Fibroblast of skin of left biceps (primary cell): ENCODE results near the gene UBE3A.
"Not testable (repeated sequence)": the region's sequence is repeated elsewhere in the genome, so short reads cannot be mapped to it uniquely, and the experiment has no call there.

Experiments used
- DNase-seq, 2 experiments: peaks; one replicate each; pipeline ENCODE4 v3.0.0-alpha.2; 2013; ENCODE audit warnings: low read depth in 2 of 2

UBE3A gene

DNA sequence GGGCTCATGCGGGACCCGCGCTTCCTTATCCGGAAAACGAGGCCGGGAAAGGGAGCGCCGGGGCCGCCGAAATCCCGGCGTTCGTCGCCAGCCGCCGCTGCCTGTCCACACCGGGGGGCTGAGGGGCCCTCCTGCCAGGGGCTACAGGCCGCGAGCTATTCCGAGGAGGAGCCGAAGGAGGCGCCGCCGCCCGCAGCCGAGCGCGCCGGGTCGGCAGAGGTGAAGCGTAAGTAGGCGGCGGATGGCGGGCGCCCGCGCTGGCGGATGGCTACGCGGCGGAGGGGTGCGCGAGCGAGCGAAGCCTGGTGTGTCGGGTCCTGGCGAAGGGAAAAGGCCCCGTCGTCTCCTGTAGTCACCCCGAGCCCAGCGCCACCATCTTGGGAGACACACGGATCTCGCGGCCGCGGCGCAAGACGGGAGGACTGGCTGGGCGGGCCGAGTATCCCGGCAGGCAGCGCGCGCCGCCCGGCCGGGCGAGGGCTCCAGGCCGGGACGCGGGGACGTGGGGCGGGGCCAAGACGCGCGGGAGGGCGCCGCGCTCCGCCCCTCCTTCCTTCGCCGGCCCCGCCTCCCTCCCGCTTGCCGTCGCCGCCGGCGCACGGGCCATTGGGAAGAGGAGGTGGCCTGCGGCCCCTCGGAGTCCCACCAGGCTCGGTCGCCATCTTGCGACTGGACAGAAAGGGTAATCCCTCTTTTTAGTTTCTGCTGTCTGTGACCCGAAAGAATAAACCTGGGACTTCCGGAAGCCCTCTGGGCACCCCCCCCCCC, at the start of gene UBE3A:
Gene UBE3A (minus strand): TSS at position 424 of the 768 bp plus-strand sequence. CDS start 29,917 bp downstream, outside the sequence.
- peak; percentile 83 to 88 for DNase-seq

- DNase-seq, result no peak
These were observed 48.5 kb upstream of the UBE3A start for GRCh38 chr15:25487226-25487884.

DNA sequence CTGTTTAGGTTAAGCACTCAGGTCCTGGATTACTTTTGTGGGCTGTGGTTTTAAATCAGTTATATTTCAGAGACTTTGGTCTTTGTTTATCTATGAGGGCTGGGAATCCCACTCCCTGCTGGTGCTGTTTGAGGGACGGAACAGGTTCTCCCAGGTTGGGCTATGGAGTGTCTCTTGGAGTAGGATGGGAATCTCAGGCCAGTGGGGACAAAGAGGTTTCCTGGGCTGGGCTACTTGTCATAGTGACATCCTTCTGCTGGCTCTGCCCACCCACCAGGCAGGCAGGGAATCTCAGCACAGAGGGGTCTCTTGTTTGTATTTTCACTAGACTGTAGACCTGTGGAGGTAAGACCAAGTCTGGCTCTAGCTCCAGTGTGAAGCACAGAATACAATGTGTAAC, 47.2 kb upstream of the UBE3A start:
- no peak for DNase-seq

DNA sequence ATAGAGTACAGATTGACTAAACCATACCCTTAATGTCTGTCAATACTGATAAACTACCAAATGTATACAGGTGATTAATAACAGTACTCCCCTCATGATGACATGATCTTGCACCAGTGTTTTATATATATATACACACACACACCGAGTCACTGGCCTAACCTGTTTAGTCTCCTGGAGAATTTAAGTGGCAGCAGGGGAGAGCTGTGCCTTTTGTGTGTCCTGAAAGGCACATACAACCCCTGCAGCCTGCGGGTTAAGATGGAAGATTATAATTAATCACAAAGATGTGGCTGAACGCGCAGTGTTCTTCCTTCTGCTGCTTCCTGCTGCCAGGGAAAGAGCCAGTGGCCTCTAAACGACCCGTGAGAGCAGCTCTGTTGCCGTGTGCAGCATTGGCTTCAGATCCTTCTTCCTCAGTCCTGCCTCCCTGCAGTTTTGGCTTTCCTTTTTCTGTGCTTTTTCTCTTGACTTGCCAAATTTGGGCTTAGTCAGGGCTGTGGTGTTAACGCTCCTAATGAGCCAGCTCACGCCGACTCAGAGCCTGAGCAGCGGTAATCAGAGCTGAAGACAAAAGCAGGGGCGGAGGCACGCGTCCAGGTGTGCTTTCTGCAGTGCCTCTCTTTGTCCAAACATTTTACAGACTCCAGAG, 42.5 kb upstream of the UBE3A start:
- DNase-seq, result no peak

GRCh38 chr15:25478313-25478712, 39.5 kb upstream of the UBE3A start:
- DNase-seq, result no peak

GRCh38 chr15:25477816-25478215, 39.0 kb upstream of the UBE3A start:
- no peak for DNase-seq

DNA sequence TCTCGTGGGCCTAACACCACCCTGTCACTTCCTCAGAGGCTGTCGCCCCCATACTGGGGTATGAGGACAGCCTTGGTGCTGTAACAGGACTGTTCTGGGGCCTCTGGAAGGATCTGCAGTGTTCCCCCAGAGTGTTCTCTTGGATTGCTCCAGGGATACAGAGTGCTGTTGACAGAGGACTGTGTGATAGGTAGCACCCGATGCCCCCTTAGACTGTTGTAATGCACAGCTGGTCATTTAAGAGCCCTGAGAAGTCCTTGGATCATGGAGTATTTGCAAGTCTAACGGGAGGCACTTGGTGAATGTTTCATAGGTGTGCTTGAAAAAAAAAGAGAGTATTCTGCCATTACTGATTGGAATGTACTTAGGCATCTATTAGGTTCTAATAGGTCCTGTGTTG, 35.4 kb upstream of the UBE3A start:
- DNase-seq, result no peak

GRCh38 chr15:25470230-25470629, 31.4 kb upstream of the UBE3A start:
- no peak for DNase-seq

GRCh38 chr15:25469377-25469776, 30.6 kb upstream of the UBE3A start:
- DNase-seq, result no peak

GRCh38 chr15:25468611-25469010, 29.8 kb upstream of the UBE3A start:
- no peak for DNase-seq

DNA sequence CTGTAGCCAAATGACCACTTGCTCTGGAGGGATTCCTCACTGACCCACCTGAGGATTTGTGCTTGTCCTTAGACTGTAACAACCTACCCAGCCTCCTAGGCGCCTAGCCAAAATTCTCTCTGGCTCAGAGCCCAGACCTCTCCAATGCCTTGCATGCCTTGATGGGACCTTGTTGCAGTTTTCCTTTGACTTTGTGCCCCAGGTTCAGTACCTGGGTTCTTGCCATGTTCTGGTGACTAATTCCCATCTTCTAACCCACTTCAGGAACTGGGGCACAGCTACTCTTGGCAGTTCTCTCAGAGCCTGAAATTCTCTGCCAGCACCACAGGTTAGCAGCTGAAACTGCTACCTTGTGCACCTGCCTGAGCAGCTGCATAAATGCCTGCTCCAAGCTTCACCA, 27.0 kb upstream of the UBE3A start:
- no peak for DNase-seq

- DNase-seq, result no peak
These were observed 26.0 kb upstream of the UBE3A start for GRCh38 chr15:25464784-25465183.

GRCh38 chr15:25464383-25464782, 25.6 kb upstream of the UBE3A start:
- DNase-seq, result no peak

DNA sequence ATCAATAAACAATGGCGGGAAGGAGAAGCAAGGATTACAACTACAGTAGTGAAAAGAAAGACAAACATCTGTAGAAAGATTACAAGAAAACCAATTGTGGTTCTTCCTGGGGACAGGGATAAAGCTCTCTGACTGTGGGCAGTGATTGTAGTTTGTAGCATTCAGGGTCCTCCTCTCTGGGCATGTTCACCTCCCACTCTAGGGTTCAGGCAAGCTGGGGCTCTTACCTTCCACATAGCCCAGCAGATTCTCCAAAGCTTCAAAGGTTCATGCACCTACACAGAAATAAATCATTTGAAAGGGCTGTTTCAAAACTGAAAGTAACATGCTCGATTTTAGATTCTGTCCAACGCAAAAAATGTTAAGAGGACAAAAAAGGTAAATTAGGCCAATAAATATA, 17.4 kb upstream of the UBE3A start:
- DNase-seq, result no peak

DNA sequence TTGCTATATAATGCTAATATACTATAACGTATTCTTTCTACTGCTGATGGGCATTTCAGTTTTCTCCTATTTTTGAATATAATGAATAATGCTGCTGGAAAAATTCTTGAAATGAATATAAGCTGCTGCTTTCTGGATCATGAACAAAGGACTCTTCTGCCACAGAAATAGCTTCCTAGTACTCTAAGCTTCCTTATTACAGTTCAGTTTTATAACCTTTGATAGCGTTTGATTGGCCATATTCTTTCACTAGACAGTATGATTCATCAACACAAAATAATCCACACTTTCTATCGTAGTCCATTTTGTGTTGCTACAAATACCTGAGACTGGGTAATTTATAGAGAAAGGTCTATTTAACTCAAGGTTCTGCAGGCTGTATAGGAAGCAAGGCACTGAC, 16.4 kb upstream of the UBE3A start:
- DNase-seq, result no peak

- DNase-seq, result no peak
These were observed 15.9 kb upstream of the UBE3A start for GRCh38 chr15:25454771-25455170.

DNA sequence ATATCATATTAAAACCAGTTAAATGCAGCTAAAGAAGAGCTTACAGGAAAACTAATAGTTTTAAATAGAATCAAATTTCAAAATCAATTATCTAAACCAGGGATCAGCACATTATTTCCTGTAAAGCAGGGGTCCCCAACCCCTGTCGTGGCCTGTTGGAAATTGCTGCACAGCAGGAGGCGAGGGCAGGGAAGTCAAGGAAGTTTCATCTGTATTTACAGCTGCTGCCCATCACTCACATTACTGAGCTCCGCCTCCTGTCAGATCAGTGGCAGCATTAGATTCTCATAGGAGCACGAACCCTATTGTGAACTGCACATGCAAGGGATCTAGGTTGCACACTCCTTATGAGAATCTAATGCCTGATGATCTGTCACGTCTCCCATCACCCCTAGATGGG, 14.4 kb upstream of the UBE3A start:
- DNase-seq, result not testable (repeated sequence)

GRCh38 chr15:25451501-25451900, 12.7 kb upstream of the UBE3A start:
- DNase-seq, result no peak

- DNase-seq, result no peak
These were observed 11.3 kb upstream of the UBE3A start for GRCh38 chr15:25450163-25450562.

DNA sequence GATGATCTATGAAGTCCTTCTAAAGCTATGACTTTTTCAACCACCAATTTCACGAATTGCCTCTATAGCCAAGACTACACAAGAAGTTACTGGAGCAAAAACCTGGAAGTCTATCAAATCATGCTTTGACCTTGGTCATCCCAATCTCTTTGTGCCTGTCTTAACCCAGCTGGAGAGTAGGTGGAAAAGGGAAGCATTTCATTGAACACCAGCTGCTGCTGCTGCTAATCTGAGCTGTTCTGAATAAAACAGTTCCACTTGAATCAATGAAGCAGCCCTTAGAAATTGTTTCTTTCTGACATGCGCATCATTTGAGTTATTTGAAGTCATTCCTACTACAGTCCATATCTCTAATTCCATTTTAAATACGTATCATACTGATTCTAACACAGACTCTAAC, 7.3 kb upstream of the UBE3A start:
- DNase-seq, result no peak

GRCh38 chr15:25445412-25445811, 6.6 kb upstream of the UBE3A start:
- no peak for DNase-seq

GRCh38 chr15:25441111-25441510, 2.3 kb upstream of the UBE3A start:
- DNase-seq, result no peak

- no peak for DNase-seq
These were observed 579 bp upstream of the UBE3A start for GRCh38 chr15:25439369-25439836.
